ENCODE measurements around the gene HTRA2. TPM values are rescaled to one million over a fixed set of nuclear protein-coding genes. Genes with fewer than 3 reads are reported as not detected.

The HTRA2 gene
- polyA plus RNA-seq, 1 donor (not counting 4 experiments of a cell fraction or from before 2014, with no cell fraction given): 25.5 TPM

- FAIRE-seq: no peak
- Histone ChIP-seq H3K36me3 (ENCODE audit: control insufficient read depth in 2 of 2, extremely low read depth in 1 of 2, insufficient read depth in 2 of 2, low read length in 2 of 2) (peaks cover 32 to 38% of the 10 kb centered on the region in 2 experiments), H3K9ac (ENCODE audit: control insufficient read depth, extremely low read depth, insufficient read depth, low read length) (no peak overlapping the region), H3K27ac (ENCODE audit: control insufficient read depth, insufficient read depth, low read length) (no peak overlapping the region), H3K9me3 (ENCODE audit: control insufficient read depth, low read depth, low read length) (no peaks in the 10 kb centered on the region), H3K4me1 (ENCODE audit: control insufficient read depth, extremely low read depth, insufficient read depth, low read length) (peaks cover 13% of the 10 kb centered on the region), H3K4me2 (ENCODE audit: control insufficient read depth, extremely low read depth, insufficient read depth, low read depth, low read length) (no peak overlapping the region), H3K9me1 (ENCODE audit: control insufficient read depth, extremely low read depth, insufficient read depth, low read length) (no peaks in the 10 kb centered on the region), H4K20me1 (ENCODE audit: control insufficient read depth, extremely low read depth, insufficient read depth, low read length) (no peaks in the 10 kb centered on the region), H3K79me2 (ENCODE audit: control insufficient read depth, insufficient read depth, low read length) (peaks cover 4% of the 10 kb centered on the region), H3K27me3 (ENCODE audit: control insufficient read depth, extremely low read depth, insufficient read depth, low read length) (peaks cover 12% of the 10 kb centered on the region), H2AFZ (ENCODE audit: control insufficient read depth, low read length) (no peak overlapping the region), H3K4me3 (ENCODE audit: control insufficient read depth in 2 of 3, extremely low read depth in 1 of 3, insufficient read depth in 2 of 3, low read depth in 1 of 3, low read length in 3 of 3) (no peak overlapping the region)
- no peak for DNase-seq (ENCODE audit: low read depth, low spot score)
- no peak for TF ChIP-seq EZH2 (IDR thresholded peaks at IDR 0.05; ENCODE audit: low read length)
- no peak for TF ChIP-seq CTCF (optimal IDR thresholded peaks at IDR 0.05 in 1 of 3, IDR thresholded peaks at IDR 0.05 in 1 of 3, conservative IDR thresholded peaks at IDR 0.05 in 1 of 3; ENCODE audit: extremely low read depth in 1 of 3, insufficient read depth in 2 of 3, low read length in 3 of 3)
- dilution Hi-C loops (cut with MboI; ENCODE audit: extremely low pct_ligation_motif_present, low sequenced_read_pairs): no loop called here
Measured at GRCh38 chr2:74493546-74493945, 36.2 kb upstream of the HTRA2 start.

GRCh38 chr2:74495440-74495839, 34.3 kb upstream of the HTRA2 start:
- Histone ChIP-seq H3K9ac (ENCODE audit: control insufficient read depth, extremely low read depth, insufficient read depth, low read length) (no peak overlapping the region), H3K4me2 (ENCODE audit: control insufficient read depth, extremely low read depth, insufficient read depth, low read depth, low read length) (no peak overlapping the region), H4K20me1 (ENCODE audit: control insufficient read depth, extremely low read depth, insufficient read depth, low read length) (no peaks in the 10 kb centered on the region), H2AFZ (ENCODE audit: control insufficient read depth, low read length) (no peak overlapping the region), H3K9me3 (ENCODE audit: control insufficient read depth, low read depth, low read length) (no peaks in the 10 kb centered on the region), H3K79me2 (ENCODE audit: control insufficient read depth, insufficient read depth, low read length) (no peaks in the 10 kb centered on the region), H3K27me3 (ENCODE audit: control insufficient read depth, extremely low read depth, insufficient read depth, low read length) (peaks cover 29% of the 10 kb centered on the region), H3K27ac (ENCODE audit: control insufficient read depth, insufficient read depth, low read length) (no peak overlapping the region), H3K4me3 (ENCODE audit: control insufficient read depth in 2 of 3, extremely low read depth in 1 of 3, insufficient read depth in 2 of 3, low read depth in 1 of 3, low read length in 3 of 3) (no peak overlapping the region), H3K4me1 (ENCODE audit: control insufficient read depth, extremely low read depth, insufficient read depth, low read length) (peaks cover 18% of the 10 kb centered on the region), H3K36me3 (ENCODE audit: control insufficient read depth in 2 of 2, extremely low read depth in 1 of 2, insufficient read depth in 2 of 2, low read length in 2 of 2) (peaks cover 28 to 33% of the 10 kb centered on the region in 2 experiments), H3K9me1 (ENCODE audit: control insufficient read depth, extremely low read depth, insufficient read depth, low read length) (no peaks in the 10 kb centered on the region)
- no peak for TF ChIP-seq CTCF (optimal IDR thresholded peaks at IDR 0.05 in 1 of 3, IDR thresholded peaks at IDR 0.05 in 1 of 3, conservative IDR thresholded peaks at IDR 0.05 in 1 of 3; ENCODE audit: extremely low read depth in 1 of 3, insufficient read depth in 2 of 3, low read length in 3 of 3)
- FAIRE-seq: no peak
- dilution Hi-C loops (cut with MboI; ENCODE audit: extremely low pct_ligation_motif_present, low sequenced_read_pairs): no loop called here
- DNase-seq (ENCODE audit: low read depth, low spot score): no peak

All from keratinocyte (primary cell).